HG03432 (cell line): ENCODE measurements around the gene KAT6B.
"Not testable (repeated sequence)": the region's sequence is repeated elsewhere in the genome, so short reads cannot be mapped to it uniquely, and the experiment has no call there.

Experiments used
- ATAC-seq: cut with Tn5 transposase; IDR thresholded peaks from one replicate; pipeline ENCODE4 v1.9.1; 2021; ENCODE audit warnings: mild to moderate bottlenecking, moderate library complexity; ENCODE audit not compliant: unreplicated experiment

KAT6B gene

DNA sequence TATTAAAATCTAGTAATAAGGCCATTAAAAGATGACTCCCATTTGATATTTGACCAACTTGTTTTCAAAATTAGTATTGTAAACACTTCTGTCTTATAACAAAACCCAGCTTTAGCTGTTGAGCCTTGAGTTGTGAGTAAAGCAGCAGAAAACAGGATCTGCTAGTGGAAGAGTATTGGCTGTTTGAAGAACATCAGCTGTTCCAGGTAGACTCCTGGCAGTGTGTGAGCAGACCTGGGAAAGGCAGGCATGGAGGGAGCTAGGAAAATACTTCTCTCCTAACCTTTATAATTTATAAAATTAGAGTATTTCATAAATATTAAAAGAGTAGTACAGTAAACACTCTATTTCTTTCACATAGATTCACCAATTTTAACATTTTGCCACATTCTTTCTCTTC, 29.0 kb downstream of the KAT6B start:
- no peak for ATAC-seq

GRCh38 chr10:74856940-74857339, 30.5 kb downstream of the KAT6B start:
- no peak for ATAC-seq

DNA sequence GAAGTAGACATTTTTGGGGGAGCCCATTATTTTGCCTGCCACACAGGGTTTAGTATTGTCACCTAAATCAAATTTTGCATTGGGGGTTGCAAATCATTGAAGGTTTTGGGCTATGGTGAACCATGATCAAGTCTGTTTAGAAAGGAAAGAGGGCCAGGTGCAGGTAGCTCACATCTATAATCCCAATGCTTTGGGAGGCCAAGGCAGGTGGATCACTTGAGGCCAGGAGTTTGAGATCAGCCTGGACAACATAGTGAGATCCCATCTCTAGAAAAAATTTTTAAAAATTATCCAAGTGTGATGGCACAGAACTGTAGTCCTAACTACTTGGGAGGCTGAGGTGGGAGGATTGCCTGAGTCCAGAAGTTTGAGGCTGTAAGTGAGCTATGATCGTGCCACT, 31.2 kb downstream of the KAT6B start:
- ATAC-seq = no peak

- no peak for ATAC-seq
These were observed 33.1 kb downstream of the KAT6B start for GRCh38 chr10:74859546-74859945.

DNA sequence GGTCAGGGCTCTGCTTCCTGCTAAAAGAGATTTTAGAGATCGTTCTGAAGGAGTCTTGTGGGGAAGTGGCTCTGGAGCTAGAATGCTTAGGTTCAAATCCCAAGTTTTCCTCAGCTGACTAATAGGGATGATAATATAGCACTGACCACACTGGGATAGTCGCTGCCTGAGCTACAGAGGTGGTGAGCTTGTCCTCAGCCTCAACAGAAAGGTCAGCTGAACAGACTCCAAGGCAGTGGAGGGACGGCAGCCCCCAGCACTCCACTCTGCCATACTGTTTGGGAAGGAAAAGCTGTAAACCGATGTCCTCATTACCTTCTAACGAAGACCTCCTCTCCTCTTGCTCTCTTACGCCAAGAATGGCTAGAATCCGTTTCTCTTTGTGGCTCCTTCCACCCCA, 36.2 kb downstream of the KAT6B start:
- no peak for ATAC-seq

DNA sequence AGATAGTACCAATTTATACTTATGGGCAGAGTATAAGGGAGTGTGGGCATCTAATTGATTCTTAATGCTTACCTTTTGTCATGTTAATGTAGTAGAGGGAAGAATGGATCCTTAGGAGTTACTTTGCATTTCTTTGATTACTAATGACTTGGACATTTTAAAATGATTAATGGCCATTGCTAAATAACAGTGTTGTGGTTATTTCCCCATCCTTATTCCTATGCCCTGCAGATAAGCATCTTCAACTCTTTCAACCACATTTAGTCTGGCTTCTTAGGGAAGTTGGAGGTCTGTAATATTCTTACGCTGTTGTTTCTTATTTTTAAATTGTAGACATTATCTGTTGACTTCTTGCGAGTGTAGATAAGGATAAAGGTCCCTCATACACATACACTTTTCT, 37.2 kb downstream of the KAT6B start:
- ATAC-seq = no peak

DNA sequence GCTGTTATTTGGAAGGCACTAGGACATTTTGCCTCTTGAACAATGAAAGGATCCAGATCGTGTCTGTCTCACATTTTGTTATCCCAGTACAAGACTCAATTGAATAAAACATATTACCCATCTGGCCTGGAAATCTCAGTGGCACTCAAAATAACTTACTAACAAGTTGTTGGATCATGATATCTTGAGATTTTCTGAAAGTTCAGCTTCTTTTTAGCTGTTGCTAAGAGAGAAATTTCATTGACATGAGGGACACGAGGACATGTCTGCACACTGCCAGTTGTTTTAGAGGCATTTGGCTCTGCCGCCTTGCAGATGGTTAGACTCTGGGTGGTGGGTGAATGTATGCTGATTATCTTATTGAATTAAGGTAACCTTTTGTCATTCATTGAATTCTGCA, 41.0 kb downstream of the KAT6B start:
- ATAC-seq = no peak

DNA sequence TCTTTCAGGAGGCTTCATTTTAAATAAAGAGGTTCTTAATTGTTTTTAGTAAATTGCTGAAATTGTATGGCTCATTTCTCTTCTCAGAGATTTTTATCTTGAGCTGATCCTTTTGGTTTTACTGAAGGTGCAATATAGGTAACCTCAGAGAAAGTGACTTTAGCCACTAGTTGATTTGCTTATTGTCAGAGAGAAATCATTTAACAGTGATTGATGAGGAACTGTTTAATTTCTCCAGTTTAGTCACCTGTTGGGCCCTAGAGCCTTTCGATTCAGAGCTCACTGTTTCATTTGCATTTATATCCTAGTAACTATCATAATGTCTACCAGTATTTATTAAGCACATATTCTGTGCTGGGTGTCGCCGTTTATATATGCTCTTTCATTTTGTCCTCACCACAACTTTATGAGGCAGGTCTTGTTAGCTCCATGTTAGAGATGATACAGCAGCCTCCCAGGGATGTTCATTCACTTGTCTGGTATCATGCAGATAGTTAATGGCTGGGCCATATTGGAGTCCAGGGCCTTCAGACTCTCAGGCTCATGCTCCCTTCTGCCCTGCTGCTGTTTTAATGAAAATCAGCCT, 42.1 kb downstream of the KAT6B start:
- ATAC-seq = no peak

DNA sequence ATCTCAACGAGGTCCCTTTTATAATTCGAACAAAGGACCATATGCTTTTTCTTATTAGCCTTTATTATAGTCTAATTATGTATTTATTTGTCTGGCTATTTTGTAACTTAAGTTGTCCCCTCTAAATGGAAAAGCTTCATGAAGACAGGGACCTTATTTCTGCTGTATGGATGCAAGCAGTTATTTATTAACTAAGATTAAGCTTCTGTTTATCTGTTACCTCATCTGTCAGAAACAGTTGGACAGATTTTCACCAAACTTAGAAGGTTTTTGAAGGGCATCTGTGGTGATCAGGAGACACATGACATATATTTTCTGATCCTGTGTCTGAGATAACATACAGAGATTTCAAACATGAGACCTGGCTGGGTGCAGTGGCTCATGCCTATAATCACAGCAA, 43.2 kb downstream of the KAT6B start:
- ATAC-seq = no peak

GRCh38 chr10:74870191-74870590, 43.8 kb downstream of the KAT6B start:
- no peak for ATAC-seq

DNA sequence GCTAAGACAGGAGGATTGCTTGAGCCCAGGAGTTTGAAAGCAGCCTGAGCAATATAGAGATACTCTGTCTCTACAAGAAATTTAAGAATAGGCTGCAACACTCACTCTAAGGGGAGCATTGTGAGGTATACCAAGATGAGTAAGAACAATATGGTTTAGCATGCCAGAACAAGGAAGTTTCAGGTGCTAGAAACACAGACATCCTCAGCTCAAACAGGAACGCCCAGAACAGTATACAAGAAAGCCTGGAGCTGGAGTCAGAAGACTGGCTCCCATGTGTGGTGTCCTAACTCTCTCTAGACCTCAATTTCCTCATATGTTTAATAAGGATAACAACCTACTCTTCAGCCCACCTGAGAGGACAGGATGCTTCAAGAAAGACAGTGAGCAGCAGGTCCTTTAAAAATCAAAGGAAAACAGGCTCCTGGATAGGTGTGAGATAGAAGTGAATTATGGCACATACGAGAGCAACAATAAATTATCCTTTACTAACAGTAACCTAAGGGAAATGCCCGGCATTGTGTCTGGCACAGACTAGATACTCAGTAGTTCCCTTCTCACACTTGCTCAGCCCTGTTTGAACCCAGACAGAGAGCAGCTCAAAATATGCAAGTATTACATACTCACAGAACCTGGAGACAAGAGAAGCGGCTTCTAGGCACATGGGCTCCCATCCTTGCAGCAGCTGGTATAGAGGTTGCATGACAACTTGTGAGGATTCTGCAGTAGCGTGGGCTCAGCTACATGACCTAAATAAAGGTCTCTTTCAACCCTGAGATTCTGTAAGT, 45.4 kb downstream of the KAT6B start:
- ATAC-seq = peak; percentile 87

GRCh38 chr10:74873803-74874454, 47.5 kb downstream of the KAT6B start:
- ATAC-seq = no peak

DNA sequence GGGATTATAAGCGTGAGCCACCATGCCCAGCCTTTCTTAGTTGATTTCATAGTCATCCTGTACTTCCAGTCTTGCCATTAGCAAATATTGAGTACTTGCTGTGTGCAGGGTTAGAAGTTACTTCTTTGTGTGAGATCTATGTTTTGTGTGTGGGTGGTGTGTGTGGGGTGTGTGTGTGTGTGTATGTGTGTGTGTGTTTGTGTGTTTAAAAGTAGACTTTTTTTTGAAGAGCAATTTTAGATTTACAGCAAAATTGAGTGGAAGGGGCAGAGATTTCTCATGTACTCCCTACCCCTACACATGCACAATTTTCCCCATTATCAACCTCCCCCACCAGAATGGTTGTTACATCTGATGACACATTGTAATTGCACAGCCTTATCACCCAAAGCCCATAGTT, 48.2 kb downstream of the KAT6B start:
- no peak for ATAC-seq

DNA sequence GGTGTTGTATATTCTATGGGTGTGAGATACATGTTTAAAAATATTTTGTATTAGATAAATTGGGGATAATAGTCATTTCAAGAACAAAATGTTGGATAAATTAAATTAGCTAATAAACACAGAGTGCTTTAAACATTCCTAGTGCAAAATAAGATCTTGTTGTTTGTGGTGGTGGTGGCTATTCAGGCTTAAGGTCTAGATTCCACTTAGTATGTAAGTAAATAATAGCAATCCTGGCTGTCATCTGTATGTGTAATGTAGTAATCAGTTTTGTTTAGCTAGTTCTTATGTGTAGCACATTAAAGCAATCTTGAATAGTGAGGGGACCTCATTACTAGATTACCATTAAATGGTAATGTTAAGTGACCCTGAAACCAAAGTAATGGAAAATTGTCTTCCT, 48.7 kb downstream of the KAT6B start:
- ATAC-seq = no peak

- ATAC-seq = no peak
These were observed 49.6 kb downstream of the KAT6B start for GRCh38 chr10:74875966-74876365.

DNA sequence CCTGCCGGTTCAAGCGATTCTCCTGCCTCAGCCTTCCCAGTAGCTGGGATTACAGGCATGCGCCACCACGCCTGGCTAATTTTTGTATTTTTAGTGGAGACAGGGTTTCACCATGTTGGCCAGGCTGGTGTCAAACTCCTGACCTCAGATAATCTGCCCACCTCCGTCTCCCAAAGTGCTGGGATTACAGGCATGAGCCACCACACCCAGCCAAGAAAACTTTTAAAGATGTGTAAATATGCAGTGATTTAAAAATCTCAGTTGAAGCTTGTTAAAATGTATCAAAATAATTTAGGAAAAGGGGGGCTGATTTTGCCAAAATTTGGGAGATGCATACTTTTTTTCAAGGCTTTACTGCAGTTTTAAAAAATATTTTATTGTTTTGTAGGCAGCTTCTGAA, 50.7 kb downstream of the KAT6B start:
- ATAC-seq = not testable (repeated sequence)

DNA sequence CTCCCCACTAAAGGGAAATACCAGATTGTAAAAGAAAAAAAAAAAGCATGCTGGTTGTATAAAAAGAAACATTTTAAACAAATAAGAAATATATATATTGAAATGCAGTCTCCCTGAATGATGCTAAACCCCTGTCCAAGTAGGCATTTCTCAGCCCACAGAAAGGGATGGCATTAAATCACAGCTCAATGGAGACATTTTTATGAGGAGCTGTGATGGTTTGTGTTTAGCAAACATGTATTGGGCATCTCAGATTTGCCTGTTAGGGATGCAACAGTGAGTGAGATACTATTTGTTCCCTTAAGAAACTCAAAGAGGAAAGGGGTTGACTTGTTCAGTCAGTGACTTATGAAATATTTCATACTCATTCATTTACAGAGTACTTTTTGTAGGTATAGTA, 51.5 kb downstream of the KAT6B start:
- ATAC-seq = no peak

DNA sequence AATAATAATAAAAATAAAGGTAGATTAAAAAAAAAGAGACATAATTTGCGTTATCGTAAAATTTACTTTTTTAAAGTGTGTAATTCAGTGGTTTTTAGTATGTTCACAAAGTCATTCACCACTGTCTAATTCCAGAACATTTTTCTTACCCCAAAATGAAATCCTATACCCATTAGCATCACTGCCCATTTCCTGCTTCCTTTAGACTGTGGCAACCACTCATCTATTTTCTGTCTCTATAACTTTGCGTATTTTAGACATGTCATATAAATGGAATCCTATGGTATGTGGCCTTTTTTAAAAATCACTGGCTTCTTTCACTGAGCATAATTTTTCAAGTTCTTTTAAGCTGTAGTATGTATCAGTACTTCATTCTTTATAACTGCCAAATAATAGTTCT, 53.6 kb downstream of the KAT6B start:
- no peak for ATAC-seq

DNA sequence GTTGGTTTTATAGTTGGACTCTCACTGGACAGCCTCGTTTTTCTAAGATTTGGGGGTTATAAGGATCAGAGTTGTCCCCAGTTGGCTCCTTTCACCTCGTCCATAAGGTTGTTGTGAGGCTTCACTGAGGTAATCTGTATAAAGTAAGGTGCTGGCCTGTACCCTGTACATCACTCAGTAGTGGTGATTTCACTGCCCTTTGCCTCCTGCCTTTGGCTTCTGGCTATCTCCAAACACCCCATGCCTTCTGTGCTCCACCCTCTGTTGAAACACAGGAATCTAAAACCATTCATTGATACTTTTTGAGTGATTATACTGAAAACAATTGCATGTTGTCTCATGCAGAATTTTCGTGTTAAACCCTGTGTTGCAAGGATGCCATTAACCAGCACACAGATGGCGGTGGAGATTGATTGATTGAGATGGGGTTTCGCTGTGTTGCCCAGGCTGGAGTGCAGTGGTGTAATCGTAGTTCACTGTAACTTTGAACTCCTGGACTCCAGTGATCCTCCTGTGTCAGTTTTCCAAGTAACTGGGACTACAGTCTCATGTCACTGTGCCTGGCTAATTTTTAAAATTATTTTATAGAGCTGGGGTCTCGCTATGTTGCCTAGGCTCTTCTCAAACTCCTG, 55.0 kb downstream of the KAT6B start:
- no peak for ATAC-seq

DNA sequence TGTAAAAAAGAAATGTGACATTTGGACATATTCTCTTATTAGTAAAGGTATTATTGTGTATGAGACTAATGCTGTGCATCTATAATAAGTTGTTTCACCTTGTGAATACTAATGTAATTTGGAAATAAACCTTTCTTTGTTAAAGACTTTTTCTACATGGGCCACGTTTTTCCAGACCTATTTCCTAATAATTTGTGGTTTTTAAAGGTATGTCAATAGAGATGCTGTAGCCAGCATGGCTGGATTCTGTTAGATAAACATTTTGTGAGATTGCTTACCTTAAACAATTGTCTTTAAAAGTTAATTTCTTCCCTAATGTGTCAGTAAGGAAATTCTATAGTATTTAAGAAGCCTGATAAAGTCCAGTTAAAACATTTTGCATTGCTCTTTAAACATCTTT, 56.0 kb downstream of the KAT6B start:
- no peak for ATAC-seq

GRCh38 chr10:74882831-74883230, 56.4 kb downstream of the KAT6B start:
- no peak for ATAC-seq

DNA sequence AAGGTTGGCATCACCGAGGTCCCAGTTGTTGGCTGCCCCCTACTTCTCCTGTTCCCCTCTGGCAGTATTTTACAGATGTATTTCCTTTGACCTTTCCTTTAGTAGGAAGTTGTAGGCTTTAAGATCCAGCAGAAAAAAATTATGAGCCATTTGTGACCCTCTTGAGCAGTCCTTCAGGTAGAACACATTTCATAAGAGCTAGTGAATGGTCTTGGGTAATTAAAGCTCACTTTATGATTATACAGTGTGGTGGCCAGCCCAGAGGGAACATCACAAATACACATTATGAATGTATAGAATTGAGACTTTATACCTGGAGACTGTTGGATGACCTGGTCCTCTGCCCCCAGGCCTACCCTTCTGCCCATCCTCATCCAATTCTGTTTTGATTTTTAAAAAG, 57.0 kb downstream of the KAT6B start:
- ATAC-seq = no peak
